Kidney tubule cell (primary cell): ENCODE measurements around the gene ERBB3.
A peak's percentile ranks its signal among the peaks of the same experiment; 100 is the strongest.

ENCODE experiments used
- DNase-seq: peaks from one replicate; pipeline ENCODE4 v3.0.0-alpha.2; 2018; ENCODE audit warnings: low spot score

The ERBB3 gene

DNA sequence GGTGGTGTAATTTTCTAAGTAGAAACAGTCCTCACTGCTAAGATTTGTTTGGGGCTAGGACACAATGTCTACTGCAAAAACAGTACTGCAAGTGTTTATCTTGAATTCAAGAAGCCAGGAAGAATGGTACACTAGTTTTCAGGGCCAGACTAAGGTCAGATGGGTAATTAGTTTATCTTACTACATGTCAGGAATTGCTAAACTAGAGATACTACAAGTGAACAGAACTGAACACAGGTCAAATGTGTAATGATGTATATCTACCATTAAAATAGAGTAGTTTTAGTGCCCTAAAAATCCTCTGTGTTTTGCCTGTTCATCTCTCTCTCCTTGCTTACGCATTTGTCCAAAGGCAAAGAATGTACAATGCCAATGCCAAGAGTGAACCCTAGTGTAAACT is 34.1 kb downstream of the ERBB3 start:
- DNase-seq: no peak

GRCh38 chr12:56115329-56115728 is 35.4 kb downstream of the ERBB3 start:
- peak; percentile 20 for DNase-seq

DNA sequence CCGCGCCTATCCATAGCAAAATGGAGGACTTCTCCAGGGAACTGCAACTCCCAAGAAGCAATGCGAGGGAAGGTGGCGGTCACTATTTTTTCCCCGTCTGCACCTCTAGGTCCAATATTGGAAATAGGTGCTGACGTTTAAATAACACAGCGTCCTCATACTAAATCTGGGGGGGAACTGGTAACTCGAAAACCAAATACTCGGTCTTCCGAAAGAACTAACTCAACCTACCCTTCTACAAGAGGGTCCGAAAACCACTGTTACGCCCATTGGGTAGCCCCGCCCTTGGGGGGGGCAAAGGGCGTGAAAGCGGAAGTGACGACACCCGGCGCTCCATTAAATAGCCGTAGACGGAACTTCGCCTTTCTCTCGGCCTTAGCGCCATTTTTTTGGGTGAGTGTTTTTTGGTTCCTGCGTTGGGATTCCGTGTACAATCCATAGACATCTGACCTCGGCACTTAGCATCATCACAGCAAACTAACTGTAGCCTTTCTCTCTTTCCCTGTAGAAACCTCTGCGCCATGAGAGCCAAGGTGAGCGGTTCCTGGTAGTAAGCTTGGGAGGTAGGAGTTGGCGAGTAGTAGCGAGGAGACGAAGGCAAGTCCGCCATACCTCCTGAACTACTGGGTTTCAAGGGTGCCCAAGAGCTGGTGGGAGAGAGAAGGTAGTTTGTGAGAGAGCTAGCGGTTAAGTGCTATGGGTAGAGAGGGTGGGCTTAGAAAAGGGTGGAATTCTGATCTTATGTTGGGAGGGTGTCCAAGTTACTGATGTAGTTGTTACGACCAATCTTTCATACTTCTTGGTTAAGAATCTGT is 36.5 kb downstream of the ERBB3 start, which contains the start of gene RPL41:
Gene RPL41, plus strand, starts transcription at position 367 of the 815 bp plus-strand sequence.
- DNase-seq: peak; percentile 95

DNA sequence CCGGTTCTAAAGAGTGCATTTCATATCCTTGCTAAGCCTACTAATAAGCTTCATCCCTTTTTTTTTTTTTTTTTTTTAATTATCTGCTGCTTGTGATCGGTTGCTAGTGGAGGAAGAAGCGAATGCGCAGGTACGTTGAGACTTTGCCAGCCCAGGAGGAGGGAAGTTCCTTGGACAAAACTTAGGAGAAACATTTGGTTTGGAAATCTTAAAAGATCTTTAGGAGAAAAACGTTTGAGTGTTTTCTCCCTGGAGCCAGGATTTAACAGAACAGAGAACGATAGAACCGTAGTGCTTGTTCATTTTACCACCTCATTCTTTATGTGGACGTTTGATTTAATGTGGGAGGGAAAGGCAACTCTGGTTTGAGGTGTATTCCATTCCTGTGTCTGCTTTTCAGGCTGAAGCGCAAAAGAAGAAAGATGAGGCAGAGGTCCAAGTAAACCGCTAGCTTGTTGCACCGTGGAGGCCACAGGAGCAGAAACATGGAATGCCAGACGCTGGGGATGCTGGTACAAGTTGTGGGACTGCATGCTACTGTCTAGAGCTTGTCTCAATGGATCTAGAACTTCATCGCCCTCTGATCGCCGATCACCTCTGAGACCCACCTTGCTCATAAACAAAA is 37.2 kb downstream of the ERBB3 start:
- DNase-seq: peak; percentile 29

- peak; percentile 100 for DNase-seq
Observed at GRCh38 chr12:56117778-56118687, 38.1 kb downstream of the ERBB3 start, which contains the start of gene ZC3H10. Gene ZC3H10 (plus strand): TSS chr12:56118266. CDS start chr12:56120563, 2,297 bp downstream.

- no peak for DNase-seq
Observed at GRCh38 chr12:56118688-56119357, 38.9 kb downstream of the ERBB3 start.

GRCh38 chr12:56119361-56119796 is 39.4 kb downstream of the ERBB3 start:
- DNase-seq: peak; percentile 91

DNA sequence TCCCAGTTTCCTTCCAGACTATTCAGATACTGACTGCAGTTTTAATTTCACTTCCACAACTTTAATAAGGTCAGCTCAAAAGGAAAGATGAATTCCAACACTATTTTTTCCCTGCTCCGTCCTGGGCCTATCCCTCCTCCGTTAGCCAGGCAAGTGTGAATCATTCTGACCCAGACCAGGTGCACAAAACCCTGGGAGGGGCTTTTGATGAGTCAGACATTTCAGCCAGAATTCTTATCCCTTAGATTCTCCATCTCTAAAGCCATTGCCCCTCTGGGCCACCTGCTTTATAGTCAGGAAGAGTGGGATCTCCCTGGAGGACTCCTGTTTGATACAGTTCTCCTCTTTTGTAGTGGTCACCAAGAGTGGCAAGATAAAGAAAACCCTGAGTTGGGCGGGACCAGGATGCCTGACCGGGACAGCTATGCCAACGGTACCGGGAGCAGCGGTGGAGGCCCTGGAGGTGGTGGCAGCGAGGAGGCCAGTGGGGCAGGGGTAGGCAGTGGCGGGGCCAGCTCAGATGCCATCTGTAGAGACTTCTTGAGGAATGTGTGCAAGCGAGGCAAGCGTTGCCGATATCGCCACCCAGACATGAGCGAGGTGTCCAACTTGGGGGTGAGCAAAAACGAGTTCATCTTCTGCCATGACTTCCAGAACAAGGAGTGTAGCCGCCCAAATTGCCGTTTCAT is 40.3 kb downstream of the ERBB3 start:
- DNase-seq: peak; percentile 76

DNA sequence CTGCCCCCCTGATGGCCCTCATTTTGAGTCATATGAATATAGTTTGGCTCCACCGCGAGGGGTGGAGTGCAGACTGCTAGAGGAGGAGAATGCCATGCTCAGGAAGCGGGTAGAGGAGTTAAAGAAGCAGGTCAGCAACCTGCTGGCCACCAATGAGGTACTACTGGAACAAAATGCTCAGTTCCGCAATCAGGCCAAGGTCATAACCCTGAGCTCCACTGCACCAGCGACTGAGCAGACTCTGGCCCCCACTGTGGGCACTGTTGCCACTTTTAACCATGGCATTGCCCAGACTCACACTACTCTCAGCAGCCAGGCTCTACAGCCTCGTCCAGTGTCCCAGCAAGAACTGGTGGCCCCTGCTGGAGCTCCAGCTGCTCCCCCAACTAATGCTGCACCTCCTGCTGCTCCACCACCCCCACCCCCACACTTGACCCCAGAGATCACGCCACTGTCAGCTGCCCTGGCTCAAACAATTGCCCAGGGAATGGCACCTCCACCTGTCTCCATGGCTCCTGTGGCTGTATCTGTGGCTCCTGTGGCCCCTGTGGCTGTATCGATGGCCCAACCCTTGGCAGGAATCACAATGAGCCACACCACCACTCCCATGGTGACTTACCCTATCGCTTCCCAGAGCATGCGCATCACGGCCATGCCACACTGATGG is 41.4 kb downstream of the ERBB3 start:
- DNase-seq: no peak

- DNase-seq: no peak
Observed at GRCh38 chr12:56122637-56123036, 42.7 kb downstream of the ERBB3 start.

- DNase-seq: no peak
Observed at GRCh38 chr12:56124133-56124532, 44.2 kb downstream of the ERBB3 start.

- no peak for DNase-seq
Observed at GRCh38 chr12:56126732-56127239, 46.8 kb downstream of the ERBB3 start.

DNA sequence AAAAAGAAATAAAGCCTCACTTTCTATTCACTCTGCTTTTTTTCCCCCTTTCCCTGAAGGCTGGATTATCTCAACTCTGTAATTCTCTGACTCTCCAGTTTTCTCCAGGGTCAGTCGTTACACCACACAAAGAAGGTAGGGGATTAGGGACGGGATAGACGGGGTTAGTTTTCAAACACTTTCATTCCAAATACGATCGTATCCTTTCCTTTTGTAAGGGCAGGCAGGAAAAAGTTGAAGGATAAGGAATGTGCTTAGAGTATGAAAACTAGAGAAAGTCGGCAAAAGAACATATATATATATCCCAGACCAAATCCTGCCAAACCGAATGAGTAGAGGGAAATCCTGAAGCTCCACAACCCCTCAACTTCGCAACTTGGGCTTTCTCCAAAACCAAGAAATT is 47.5 kb downstream of the ERBB3 start:
- no peak for DNase-seq

DNA sequence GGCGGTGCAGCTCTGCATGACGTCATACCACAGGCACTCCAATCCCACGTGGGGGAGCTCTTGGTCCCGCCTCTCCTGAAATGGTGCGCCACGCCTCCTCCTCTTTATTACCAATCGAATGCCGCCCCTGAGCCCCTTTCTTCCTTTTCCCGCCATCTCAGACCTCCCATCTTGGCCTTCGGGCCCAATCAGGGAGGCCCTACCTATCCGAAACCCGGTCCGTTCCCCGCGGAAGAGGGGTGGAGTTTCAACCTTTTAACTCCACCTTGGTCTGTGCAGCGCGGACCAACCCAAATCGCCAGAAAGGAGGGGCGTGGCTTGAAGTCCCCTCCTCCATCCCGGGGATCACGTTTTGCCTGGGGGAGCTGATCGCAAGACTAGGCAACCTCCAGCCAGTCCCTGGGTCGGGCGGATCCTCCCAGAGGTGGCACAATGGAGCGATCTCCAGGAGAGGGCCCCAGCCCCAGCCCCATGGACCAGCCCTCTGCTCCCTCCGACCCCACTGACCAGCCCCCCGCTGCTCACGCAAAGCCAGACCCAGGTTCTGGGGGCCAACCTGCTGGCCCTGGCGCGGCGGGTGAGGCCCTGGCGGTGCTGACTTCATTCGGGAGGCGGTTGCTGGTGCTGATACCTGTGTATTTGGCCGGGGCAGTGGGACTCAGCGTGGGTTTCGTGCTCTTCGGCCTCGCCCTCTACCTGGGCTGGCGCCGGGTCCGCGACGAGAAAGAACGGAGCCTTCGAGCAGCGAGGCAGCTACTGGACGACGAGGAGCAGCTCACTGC is 48.1 kb downstream of the ERBB3 start, which contains the start of gene ESYT1:
Gene ESYT1, plus strand, starts transcription at position 380 of the 782 bp plus-strand sequence. Its CDS starts 53 bp downstream, at position 433.
- peak; percentile 100 for DNase-seq

DNA sequence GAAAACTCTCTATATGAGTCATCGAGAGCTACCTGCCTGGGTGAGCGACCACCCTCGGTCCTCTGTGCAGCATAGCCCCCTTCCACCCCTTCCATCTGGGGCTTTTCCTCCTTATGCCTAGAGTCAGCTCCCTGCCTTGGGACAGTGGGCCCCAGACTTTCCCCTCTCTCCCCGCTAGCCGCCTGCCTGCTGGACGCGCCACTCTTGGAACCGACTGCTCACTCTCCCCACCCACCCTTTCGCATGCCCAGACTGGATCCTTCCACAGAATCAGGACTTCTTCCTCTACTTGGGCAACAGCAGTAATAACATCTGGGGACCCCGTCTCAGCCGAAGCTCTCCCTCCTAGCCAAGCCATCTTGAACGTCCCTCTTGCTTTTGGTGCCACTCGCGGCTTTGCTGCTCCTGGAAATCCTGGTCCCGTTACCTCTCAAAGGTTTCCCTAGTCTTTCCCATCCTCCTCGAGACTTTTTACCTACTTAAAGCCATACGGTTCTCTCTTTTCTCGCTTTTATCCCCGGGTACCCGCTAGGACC is 48.8 kb downstream of the ERBB3 start:
- no peak for DNase-seq

DNA sequence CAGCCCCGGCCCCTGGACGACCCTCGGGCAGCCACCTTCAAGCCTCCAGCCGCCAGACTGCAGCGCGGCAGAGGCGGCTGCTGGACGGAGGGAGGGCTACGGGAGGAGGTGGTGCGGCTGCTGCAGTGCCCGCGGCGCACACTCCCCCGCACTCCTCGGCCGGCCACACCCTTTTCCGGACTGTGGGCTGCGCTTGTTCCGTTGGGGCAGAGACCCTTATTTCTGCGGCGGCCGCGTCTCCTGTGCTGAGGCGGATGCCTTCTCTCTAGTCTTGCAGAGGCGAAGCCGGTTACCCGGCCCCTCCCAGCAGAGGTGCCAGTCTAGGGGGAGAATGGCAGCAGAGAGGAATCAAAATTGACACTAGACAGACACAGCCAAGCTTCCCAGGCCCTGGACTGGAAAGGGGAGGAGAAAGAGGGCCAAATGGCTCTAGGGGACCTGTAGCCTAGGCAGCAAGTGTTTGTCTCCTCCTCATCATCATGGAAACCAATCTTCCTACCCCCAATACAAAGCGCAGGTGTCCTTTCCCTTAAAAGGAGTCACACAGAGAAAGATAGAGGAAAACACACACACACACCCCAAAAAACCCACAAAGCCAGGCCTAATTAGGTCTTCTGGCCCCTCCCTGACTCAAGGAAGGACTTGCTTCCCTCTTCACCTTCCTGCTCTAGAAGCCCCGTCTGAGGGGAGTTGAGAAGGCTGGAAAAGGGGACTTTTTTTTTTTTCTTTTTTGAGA is 49.4 kb downstream of the ERBB3 start:
- peak; percentile 64 for DNase-seq

DNA sequence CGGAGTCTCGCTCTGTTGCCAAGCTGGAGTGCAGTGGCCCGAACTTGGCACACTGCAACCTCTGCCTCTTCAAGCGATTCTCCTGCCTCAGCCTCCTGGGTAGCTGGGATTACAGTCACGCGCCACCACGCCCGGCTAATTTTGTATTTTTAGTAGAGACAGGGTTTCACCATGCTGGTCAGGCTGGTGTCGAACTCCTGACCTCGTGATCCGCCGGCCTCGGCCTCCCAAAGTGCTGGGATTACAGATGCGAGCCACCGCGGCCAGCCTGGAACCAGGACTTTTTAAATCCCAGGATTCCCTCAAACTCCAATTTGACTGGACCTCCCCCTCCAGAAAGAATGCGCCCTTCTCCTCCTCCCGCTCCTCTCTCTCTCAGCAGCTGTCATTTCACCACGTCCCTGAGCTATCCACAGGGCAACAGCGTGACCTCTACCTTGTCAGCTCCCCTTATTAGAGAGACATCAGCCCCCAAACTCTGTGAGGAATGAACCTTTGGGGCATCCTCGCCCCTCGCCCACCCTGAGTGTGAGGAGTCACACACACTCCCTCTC is 50.1 kb downstream of the ERBB3 start:
- DNase-seq: peak; percentile 23

GRCh38 chr12:56130876-56131275 is 50.9 kb downstream of the ERBB3 start:
- no peak for DNase-seq
